GM18868 (cell line): ENCODE data around the gene TTI1.
"Not testable (repeated sequence)": the region's sequence is repeated elsewhere in the genome, so short reads cannot be mapped to it uniquely, and the experiment has no call there.

ENCODE experiments used
- ATAC-seq: cut with Tn5 transposase; IDR thresholded peaks from one replicate; pipeline ENCODE4 v1.9.1; 2021; ENCODE audit warnings: mild to moderate bottlenecking, moderate library complexity; ENCODE audit not compliant: unreplicated experiment

Gene TTI1

GRCh38 chr20:38012332-38012731 lies 20.9 kb downstream of the TTI1 start:
- ATAC-seq, result no peak

- no peak for ATAC-seq
Observed at GRCh38 chr20:38011696-38012095, 21.6 kb downstream of the TTI1 start.

DNA sequence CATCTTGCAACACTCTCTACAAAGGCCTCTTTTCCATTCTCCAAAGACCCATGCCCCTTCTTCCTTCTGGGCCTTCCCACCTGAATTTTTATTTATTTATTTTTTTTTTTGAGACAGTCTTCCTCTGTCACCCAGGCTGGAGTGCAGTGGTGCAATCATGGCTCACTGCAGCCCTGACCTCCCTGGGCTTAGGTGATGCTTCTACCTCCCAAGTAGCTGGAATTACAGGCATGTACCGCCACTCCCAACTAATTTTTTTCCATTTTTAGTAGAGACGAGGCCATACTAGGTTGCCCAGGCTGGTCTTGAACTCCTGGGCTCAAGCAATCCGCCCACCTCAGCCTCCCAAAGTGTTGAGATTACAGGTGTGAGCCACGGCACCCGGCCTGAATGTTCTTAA lies 23.8 kb downstream of the TTI1 start:
- ATAC-seq, result not testable (repeated sequence)

- ATAC-seq, result no peak
Observed at GRCh38 chr20:38008233-38008944, 24.9 kb downstream of the TTI1 start.

GRCh38 chr20:38007526-38007925 lies 25.7 kb downstream of the TTI1 start:
- ATAC-seq, result no peak

DNA sequence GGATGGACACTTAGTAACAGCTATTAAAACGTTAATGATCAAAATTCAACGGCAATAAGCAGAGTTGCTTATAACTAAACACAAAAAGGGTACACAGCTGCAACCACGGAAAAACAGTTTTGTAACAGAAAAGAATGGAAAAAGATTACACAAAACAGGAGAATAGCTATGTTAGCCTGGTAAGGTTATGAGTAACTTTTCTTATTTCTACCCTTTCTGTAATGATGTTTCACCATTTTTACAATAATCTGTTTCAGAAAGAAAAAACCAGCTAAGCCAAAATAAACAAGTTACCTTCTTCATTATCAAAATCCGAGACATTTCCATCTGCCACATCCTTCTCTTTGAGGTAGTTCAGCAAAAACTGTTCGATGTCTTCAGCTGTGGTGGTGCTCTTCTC lies 27.4 kb downstream of the TTI1 start:
- ATAC-seq, result no peak

- no peak for ATAC-seq
Observed at GRCh38 chr20:38004416-38004815, 28.8 kb downstream of the TTI1 start.

DNA sequence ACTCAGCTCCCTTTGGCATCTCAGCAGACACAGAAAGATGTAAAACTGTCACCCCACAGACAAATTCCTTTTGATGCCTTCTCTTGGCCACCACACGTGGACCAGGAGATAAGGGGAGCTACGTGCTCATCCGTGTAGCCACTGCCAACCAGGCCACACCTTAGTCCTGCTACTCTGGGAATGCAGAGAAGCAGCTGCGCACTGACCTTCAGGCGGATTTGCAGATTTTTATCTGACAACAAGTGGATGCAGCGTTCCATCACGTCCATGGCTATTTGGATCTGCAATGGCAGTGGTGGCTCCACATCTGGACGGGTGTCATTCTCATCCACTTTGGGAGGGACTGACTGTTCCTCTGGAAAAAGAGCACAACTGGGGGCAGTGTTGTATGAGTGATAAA lies 30.8 kb downstream of the TTI1 start:
- ATAC-seq, result no peak

DNA sequence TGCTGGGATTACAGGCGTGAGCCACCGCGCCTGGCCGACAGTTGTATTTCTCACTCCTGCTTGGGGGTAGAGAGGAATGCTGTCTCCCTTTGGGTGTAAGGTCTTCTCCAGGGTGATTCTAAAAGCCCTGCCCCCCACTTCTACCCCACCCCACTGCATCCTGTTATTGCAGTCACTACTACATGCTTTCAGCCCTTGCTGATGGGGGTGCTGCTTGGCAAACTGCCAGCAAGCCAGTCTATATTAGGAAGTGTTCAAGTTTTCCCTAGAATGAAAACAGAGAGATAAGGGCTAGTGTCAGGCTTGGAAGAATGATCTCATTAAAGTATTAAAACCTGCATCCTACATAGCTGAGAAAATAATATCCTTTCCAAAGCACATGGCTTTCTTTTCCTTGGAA lies 31.3 kb downstream of the TTI1 start:
- ATAC-seq, result no peak

- ATAC-seq, result no peak
Observed at GRCh38 chr20:38001173-38001875, 31.9 kb downstream of the TTI1 start.

GRCh38 chr20:38000293-38000692 lies 33.0 kb downstream of the TTI1 start:
- no peak for ATAC-seq

GRCh38 chr20:37999526-38000263 lies 33.6 kb downstream of the TTI1 start:
- ATAC-seq, result no peak

GRCh38 chr20:37997516-37997915 lies 35.7 kb downstream of the TTI1 start:
- ATAC-seq, result no peak

- no peak for ATAC-seq
Observed at GRCh38 chr20:37995856-37996605, 37.2 kb downstream of the TTI1 start.

- ATAC-seq, result no peak
Observed at GRCh38 chr20:37994512-37994911, 38.7 kb downstream of the TTI1 start.

DNA sequence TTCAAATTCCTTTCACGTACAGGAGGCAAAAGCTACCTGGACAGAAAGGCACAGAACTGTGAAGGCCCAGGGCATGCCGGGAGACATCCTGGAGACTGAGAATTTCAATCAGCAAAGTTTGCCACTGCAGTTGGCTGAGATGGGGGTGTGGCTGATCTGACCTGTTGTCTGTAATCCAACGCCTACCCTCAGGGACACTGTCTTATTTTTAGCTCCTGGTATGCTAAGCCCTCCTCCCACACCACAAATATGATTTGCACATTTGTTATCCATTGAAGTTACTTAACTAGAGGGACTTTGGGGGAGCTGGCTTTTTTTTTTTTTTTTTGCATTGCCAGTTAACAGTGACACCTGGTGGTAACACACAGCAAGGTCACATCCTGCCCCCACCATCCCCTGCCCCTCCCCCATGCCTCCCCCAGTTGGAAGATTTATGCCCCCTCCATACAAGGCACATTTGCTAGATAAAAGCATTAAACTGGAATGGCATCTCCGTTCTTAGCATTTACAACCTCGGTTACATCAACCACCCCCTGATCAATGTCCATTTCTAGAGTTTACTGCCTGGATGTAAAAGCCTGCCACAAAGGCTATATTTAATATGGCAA lies 40.4 kb downstream of the TTI1 start:
- ATAC-seq, result no peak

GRCh38 chr20:37991908-37992307 lies 41.3 kb downstream of the TTI1 start:
- no peak for ATAC-seq

DNA sequence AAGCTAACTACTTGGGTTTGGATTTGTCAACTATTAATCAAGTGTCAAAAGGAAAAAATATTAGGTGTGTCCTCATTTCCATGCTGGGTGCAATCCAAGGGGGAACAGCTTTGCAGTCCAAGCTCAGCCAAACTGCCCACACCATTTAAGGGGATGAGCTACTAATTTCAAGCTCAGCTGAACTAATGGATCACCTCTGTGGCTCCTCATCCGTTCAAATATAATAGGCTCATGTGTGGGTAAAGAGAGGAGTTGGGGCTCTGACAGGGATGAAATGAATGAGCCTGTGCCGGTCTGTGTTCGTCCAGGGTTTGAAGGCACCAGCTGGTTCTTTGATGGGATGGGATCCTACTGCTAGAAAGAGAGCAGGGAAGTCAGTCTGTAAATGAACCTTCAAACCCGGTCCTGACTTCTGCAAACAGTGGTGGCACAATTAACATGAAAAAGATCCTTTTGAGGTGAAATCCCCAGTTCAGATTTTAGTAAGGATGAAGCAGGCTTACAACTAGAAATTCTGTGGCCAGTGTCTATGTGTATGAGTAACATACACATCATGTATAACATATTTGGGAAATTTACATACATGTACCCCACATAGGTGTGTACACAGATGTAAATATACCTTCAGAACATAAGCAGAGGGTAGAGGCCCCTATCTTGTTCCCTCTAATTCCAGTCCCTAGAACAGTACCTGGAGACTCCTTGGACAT lies 41.9 kb downstream of the TTI1 start:
- ATAC-seq, result no peak

DNA sequence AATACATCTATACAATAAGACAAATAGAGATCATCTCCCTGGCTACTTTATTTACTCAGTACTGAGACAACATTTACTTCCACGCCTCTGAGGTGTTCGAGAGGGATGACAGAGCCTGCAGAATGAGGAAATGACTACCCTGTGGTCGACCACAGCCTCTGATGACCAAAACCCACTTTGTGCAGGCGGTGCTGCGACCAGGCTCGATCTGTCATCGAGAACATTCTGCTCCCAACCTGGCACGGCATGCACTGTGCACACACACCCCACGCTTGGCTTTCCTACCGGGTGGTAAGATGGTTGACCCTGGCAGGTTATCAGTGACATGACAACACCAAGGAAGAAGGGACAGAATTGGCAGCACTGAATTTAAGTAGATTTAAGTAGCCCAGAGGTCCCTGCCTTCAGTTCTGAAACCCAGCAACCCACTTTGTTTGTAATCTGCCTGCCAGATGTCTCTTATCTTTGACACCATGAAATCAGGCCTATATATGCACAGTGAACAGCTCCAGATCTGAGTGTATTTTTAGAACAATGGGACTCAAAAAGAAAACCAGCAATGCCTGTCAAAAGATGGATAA lies 42.6 kb downstream of the TTI1 start:
- peak; percentile 97 for ATAC-seq
